Activated CD8-positive, alpha-beta memory T cell treated with anti-CD3 and anti-CD28 coated beads for 4 hours (primary cell): Measurements from ENCODE around the gene SLC6A13.
"Not testable (repeated sequence)": the region's sequence is repeated elsewhere in the genome, so short reads cannot be mapped to it uniquely, and the experiment has no call there.

Source experiments
- DNase-seq, 2 donors: peaks; one replicate each; pipeline ENCODE4 v3.0.0-alpha.2; 2020; ENCODE audit warnings: low read depth in 2 of 2

The SLC6A13 gene

DNA sequence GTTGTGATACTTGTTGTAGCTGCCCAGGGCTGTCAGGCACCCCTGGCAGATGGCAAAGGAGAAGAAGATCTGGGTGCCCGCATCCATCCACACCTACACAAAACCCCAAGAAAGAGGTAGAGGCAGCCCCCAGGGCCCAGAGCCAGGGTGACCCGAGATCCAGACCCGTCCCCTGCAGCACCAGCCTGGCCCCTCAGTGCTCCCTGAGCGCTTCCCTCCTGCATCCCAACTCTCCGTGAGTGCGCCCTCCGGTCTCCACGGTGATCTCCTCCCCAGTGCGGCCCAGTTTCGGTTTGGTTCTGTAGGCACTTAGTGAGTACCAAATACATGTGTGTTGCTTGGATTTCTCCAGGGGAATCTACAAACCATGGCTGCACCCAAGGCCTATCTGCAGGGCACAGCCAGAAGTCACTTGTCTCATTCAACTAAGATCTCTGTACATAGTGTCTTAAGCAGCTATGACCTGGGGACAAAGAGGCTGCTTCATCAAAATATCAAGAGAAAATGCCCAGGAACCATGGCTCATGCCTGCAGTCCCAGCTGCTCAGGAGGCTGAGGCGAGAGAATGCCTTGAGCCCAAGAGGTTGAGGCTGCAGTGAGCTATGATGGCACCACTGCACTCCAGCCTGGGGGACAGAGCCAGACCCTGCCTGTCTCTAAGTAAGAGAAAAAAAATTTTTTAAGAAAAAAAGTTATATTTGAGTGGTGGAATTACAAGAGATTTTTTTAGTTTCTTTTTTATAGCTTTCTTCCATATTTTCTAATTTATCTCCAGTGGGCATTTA, 64.5 kb downstream of the SLC6A13 start:
- DNase-seq = no peak

DNA sequence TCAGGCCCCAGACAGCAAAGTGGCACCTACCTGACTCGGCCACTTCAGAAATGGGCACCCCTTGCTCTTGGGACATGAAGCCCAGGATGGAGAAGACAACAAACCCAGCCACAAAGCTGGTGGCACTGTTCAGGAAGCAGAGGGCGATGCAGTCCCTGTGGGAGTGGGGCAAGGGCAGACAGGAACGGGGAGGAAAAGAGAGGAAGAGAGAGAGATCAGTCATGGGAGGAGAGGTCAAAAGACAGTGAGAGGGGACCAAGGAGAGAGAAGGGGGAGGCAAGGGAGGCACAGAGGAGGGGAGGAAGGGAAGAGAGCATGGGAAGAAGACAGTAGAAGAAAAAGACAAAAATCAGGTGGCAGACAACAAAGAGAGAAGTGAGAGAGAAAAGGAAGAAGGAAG, 65.3 kb downstream of the SLC6A13 start:
- no peak for DNase-seq

DNA sequence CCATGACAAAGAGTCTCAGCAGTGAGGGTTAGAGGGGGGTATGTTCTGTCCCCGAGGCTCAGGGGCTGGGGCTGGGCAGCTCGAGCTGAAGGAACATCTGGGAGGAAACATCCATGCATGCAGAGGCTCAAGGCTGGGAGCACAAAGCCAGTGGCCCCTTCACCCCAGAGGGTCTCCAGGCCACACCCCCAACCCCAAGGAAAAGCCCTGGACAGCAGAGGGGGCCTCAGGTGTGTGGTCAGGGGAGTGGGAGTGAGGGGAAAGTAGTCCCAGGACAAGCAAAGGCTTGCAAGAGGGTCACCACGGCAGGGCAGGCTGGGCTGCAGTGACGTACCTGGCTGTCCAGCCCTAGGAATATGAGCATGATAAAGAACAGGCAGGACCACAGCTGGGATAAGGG, 66.2 kb downstream of the SLC6A13 start:
- DNase-seq = no peak

- no peak for DNase-seq
Observed at GRCh38 chr12:195951-196350, 66.7 kb downstream of the SLC6A13 start.

- DNase-seq = no peak
Observed at GRCh38 chr12:195156-195555, 67.5 kb downstream of the SLC6A13 start.

- no peak for DNase-seq
Observed at GRCh38 chr12:194276-194675, 68.4 kb downstream of the SLC6A13 start.

GRCh38 chr12:193261-193660, 69.4 kb downstream of the SLC6A13 start:
- DNase-seq = no peak

GRCh38 chr12:191541-191940, 71.1 kb downstream of the SLC6A13 start:
- DNase-seq = no peak

GRCh38 chr12:190881-191280, 71.8 kb downstream of the SLC6A13 start:
- no peak for DNase-seq

GRCh38 chr12:189622-189962, 73.0 kb downstream of the SLC6A13 start:
- no peak for DNase-seq

DNA sequence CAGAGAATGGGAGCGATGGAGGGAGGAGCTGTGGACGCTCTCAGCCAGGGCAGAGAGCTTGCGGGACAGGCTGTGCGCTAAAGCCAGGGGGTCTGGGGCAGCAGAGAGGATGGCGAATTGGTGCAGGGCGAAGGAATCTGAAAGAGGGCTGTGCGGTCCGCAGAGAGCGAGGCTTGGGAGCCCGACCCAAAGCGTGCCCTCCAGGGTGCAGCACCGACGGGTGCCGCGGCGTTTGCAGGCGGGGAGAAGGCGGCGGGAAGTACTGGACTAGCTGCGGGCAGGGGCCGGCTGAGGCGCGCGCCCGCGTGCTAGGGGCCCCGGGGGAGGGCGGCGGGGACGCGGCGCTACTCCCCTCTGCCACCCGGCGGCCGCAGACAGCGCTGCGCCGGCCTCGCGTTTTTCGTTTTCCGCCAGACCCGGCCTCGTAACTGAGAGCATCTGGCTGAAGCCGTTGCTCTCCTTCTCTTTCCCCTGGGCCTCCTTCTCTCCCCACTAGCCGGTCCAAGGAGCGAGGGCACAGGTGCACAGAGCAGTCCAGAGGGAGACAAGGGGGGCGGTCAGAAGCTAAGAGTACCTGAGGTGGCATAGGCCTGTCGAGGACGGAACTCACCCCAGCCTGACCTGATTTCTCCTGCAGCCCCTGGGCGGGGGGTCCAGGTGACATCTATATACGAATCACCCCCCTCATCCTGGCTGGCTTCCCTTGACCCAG, 73.6 kb downstream of the SLC6A13 start:
- no peak for DNase-seq

- not testable (repeated sequence) for DNase-seq
Observed at GRCh38 chr12:187986-188909, 74.4 kb downstream of the SLC6A13 start.

DNA sequence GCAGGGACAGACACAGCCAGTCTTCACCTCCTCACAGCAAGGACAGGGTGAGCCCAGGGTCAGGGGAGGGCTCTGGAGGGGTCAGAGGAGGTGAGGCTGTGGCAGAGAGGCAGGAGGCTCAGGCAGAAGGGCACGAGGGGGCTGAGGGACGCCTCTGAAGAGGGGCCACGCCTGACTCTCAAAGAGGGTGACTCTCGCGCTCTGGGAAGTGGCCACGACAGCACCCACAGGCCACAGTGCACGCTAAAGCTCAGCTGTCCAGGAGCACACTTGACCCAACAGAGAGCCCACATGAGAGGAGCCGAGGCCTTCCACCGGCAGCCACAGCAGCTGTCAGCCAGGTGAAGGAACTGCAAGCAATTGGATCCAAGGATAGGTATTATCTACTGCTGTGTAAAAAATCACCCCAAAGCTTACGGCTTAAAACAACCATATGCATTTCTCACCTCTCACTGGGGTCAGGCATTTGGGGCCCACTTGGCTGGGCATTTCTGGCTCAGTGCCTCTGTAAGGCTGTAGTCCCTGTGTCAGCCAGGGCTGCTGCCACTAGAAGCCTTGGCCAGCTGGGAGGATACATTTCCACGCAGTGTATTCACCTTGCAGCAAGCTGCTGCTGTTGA, 76.5 kb downstream of the SLC6A13 start:
- DNase-seq = no peak

GRCh38 chr12:185576-185955, 77.1 kb downstream of the SLC6A13 start:
- no peak for DNase-seq

DNA sequence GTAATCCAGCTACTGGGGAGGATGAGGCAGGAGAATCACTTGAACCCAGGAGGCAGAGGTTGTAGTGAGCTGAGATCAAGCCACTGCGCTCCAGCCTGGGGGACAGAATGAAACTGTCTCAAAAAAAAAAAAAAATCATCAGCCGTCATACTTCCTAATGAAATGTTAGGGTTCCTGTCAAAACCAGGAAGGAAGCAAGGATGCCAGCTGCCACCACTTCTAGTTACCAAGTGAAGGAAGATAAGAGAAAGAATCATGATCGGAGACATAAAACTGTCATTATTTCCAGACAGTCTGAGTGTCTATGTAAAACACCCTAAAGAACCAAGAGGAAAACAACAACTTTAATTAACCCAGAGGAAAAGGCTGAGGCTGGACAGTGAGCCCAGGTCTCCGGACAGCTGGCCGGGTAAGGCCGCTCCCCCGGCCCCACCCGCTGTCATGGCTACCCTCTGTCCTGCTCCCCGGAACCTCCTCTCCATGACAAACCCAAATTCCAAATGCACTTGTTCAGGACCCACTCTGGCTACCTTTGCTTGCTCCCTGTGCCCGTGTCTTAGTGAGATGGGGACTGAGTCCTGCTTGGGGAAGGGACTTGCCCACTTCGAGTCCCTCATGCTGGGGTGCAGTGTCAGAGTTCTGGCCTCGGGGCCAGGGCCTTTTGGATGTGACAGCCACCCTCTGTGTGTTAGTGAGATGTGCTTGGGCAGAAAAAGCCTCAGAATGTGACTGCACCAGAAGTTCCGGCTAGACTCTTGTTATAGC, 77.6 kb downstream of the SLC6A13 start:
- no peak for DNase-seq

DNA sequence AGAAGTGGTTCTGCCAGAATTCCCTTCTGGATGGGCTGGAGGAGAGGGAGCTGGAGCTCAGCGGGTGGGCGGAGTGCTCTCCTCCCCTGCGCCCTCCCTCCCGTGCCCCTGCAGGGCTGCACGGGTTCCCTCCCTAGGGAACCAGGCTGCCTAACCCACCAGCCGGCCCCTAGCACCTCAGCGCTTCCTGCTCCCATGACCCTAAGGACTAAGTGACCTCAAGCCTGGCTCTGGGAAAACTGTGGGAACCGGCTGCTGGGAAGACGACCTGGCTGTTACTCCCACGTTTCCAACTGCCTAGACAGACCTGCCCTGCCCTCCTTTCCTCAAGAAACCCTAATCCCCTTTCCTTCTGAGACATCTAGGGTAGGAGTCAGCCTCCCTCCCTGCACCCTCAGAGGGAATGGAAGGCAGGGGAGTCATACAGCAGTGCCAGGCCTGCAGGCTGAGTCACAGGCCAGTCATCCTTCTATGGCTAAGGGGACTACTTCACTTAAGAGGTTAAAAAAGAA, 80.2 kb downstream of the SLC6A13 start:
- no peak for DNase-seq

DNA sequence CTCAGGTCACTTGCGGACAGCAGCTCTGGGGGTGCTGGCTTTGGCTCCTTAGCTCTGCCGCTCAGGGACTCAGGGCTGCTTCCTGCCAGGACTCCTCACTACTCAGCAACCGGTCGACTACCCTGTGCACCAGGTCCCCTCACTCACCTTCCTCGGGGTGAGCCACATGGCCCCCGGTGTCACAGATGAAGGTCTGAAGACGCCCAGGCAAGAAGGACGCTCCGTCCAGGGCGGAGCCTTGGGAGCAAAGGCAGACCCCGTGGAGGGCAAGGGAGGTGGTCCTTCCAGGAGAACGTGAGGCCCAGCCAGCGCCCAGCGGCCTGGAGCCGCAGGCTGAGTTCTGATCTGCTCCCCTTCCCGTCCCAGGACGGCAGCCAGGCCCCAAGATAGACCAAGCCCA, 80.7 kb downstream of the SLC6A13 start:
- DNase-seq = no peak

GRCh38 chr12:180445-180844, 82.2 kb downstream of the SLC6A13 start:
- DNase-seq = no peak

GRCh38 chr12:179885-180284, 82.8 kb downstream of the SLC6A13 start:
- DNase-seq = no peak

- DNase-seq = no peak
Observed at GRCh38 chr12:179131-179884, 83.3 kb downstream of the SLC6A13 start.

GRCh38 chr12:178829-179109, 83.9 kb downstream of the SLC6A13 start:
- no peak for DNase-seq
